B cell (primary cell): Measurements from ENCODE around the gene AUTS2. TPM values are rescaled to one million over a fixed set of nuclear protein-coding genes. Genes with fewer than 3 reads are reported as not detected.
A peak's percentile ranks its signal among the peaks of the same experiment; 100 is the strongest.

Experiments
- ATAC-seq: fragments of 200-7000 bp; cut with Tn5 transposase; one replicate; pipeline ENCODE4 v1.10.0; 2021; ENCODE audit warnings: low read depth, mild to moderate bottlenecking, moderate number of reproducible peaks, moderate library complexity
- CTCF ChIA-PET: fragments of 350-600 bp; sonication (Branson Sonifier 250); formaldehyde crosslinking; loops from one replicate; lab custom pipeline; 2021; ENCODE audit warnings: antibody characterized with exemption, inconsistent platforms; lab: Charles Lee
- POLR2A ChIA-PET: fragments of 350-600 bp; sonication (Branson Sonifier 250); formaldehyde crosslinking; loops from one replicate; lab custom pipeline; 2021; ENCODE audit warnings: antibody characterized with exemption; lab: Charles Lee
- DNase-seq: peaks from one replicate; pipeline ENCODE4 v3.0.0; 2013
- H2AFZ ChIP-seq: 2 replicates; pipeline ENCODE4 v1.6.1; 2012; ENCODE audit warnings: mild to moderate bottlenecking, low read depth, low read length; ENCODE audit not compliant: insufficient read depth, poor library complexity, severe bottlenecking
- H3K27ac ChIP-seq, 2 donors: 1 replicate in 1 of 2; 2 replicates in 1 of 2; pipeline ENCODE4 v1.5.1; 2012 to 2013; ENCODE audit warnings: low read length in 2 of 2, mild to moderate bottlenecking in 2 of 2, moderate library complexity in 1 of 2
- H3K27me3 ChIP-seq, 4 experiments: fragments of 200-600 bp in 1 of 4; sonication (generic) in 1 of 4; replicated peaks in 1 of 4; 1 replicate in 2 of 4; 2 replicates in 2 of 4; pipeline versions ENCODE4 v1.6.1 to v1.7.0; 2013 to 2016; ENCODE audit warnings: low read length in 3 of 4, mild to moderate bottlenecking in 2 of 4, mixed read lengths in 1 of 4, moderate library complexity in 1 of 4; ENCODE audit not compliant: insufficient read depth in 4 of 4, control insufficient read depth in 3 of 4; ENCODE audit errors: control extremely low read depth in 1 of 4
- H3K36me3 ChIP-seq, 2 experiments: replicated peaks in 1 of 2; 1 replicate in 1 of 2; 2 replicates in 1 of 2; pipeline versions ENCODE4 v1.6.1 to v1.7.1; 2013; ENCODE audit warnings: low read length in 1 of 2; ENCODE audit not compliant: insufficient read depth in 2 of 2, control insufficient read depth in 1 of 2; ENCODE audit errors: control extremely low read depth in 1 of 2, extremely low read depth in 1 of 2
- H3K4me1 ChIP-seq, 2 donors: fragments of 200-600 bp in 1 of 2; sonication (generic) in 1 of 2; 1 replicate in 1 of 2; 2 replicates in 1 of 2; pipeline versions ENCODE4 v1.5.1 to v1.6.1; 2013 to 2017; ENCODE audit warnings: low read length in 2 of 2; ENCODE audit not compliant: control insufficient read depth in 2 of 2, insufficient read depth in 2 of 2
- H3K4me2 ChIP-seq: replicated peaks from 2 replicates; pipeline ENCODE3; 2012; ENCODE audit warnings: mild to moderate bottlenecking, low read depth, low read length; ENCODE audit not compliant: poor library complexity, severe bottlenecking
- H3K4me3 ChIP-seq, 5 experiments: fragments of 200-600 bp in 1 of 5; sonication (generic) in 1 of 5; 1 replicate in 3 of 5; 2 replicates in 2 of 5; pipeline versions ENCODE4 v1.5.1 to v1.7.0; 2011 to 2016; ENCODE audit warnings: low read length in 4 of 5, mild to moderate bottlenecking in 4 of 5, low read depth in 2 of 5, control low read depth in 1 of 5, moderate library complexity in 1 of 5; ENCODE audit not compliant: insufficient read depth in 1 of 5; ENCODE audit errors: control extremely low read depth in 1 of 5, extremely low read depth in 1 of 5
- H3K79me2 ChIP-seq: fragments of 200-600 bp; sonication (generic); one replicate; pipeline ENCODE4 v1.6.0; 2016; ENCODE audit warnings: low read length; ENCODE audit not compliant: control insufficient read depth, insufficient read depth
- H3K9ac ChIP-seq: fragments of 200-600 bp; sonication (generic); 2 replicates; pipeline ENCODE4 v1.6.1; 2017; ENCODE audit warnings: mild to moderate bottlenecking, low read length, moderate library complexity
- H3K9me3 ChIP-seq, 3 donors: one replicate each; pipeline versions ENCODE4 v1.6.1 to v1.7.1; 2013; ENCODE audit warnings: low read length in 2 of 3; ENCODE audit not compliant: control insufficient read depth in 2 of 3, insufficient read depth in 1 of 3; ENCODE audit errors: control extremely low read depth in 1 of 3
- H4K20me1 ChIP-seq: 2 replicates; pipeline ENCODE4 v1.6.0; 2012; ENCODE audit warnings: mild to moderate bottlenecking, low read length; ENCODE audit not compliant: insufficient read depth, control insufficient read depth, poor library complexity, severe bottlenecking
- H3K27ac Mint-ChIP-seq: one replicate; pipeline ENCODE4 v1.8.0; 2021; ENCODE audit warnings: mixed read lengths
- H3K27me3 Mint-ChIP-seq: one replicate; pipeline ENCODE4 v1.8.0; 2021; ENCODE audit warnings: mixed read lengths
- H3K4me1 Mint-ChIP-seq: one replicate; pipeline ENCODE4 v1.8.0; 2021; ENCODE audit warnings: mixed read lengths
- H3K4me3 Mint-ChIP-seq: one replicate; pipeline ENCODE4 v1.8.0; 2021; ENCODE audit warnings: mixed read lengths
- H3K9me3 Mint-ChIP-seq: one replicate; pipeline ENCODE4 v1.8.0; 2022; ENCODE audit warnings: mixed read lengths; ENCODE audit not compliant: insufficient read depth
- CTCF ChIP-seq: fragments of 200-600 bp; IDR thresholded peaks from one replicate; pipeline ENCODE4 v1.8.0; 2022; ENCODE audit warnings: antibody characterized with exemption, mild to moderate bottlenecking
- EZH2 ChIP-seq: IDR thresholded peaks from 2 replicates; pipeline ENCODE4 v1.6.1; 2012; ENCODE audit warnings: borderline replicate concordance, low read depth, mild to moderate bottlenecking, moderate library complexity, low read length; ENCODE audit not compliant: insufficient read depth, poor library complexity, severe bottlenecking
- WGBS: methylation state at CpG from one replicate; pipeline ENCODE4 v1.1.5; 2013; ENCODE audit warnings: missing lambda C conversion rate; ENCODE audit not compliant: insufficient coverage; 5-methylcytosine and 5-hydroxymethylcytosine counted together
- intact Hi-C: fragments of 100-400 bp; cut with micrococcal nuclease; formaldehyde crosslinking; loops from one replicate; pipeline ENCODE4 v1.10.0; 2022
- polyA plus RNA-seq: library from polyadenylated mRNA; depleted of rRNA; stranded (reverse); fragments of >200 nt; gene quantifications from 2 replicates; pipeline ENCODE4 v1.2.3, GENCODE V29; 2012
- total RNA-seq, 2 donors: library from RNA; stranded (reverse); fragments of 120-200 nt in 1 of 2; gene quantifications; 1 replicate in 1 of 2; 2 replicates in 1 of 2; pipeline versions ENCODE4 v1.2.3 to v1.2.4, GENCODE V29; 2013 to 2022

AUTS2 gene
- total and polyA plus RNA-seq, 2 donors (not counting 1 experiment from before 2014, with no cell fraction given) = 22.3 to 35.0 TPM

GRCh38 chr7:70544016-70544415 is 945.7 kb downstream of the AUTS2 start:
- Histone ChIP-seq H3K9ac (no peak overlapping the region), H3K27ac (no peak overlapping the region), H3K4me3 (no peak overlapping the region), H3K79me2 (no peaks in the 10 kb centered on the region), H3K9me3 (peaks cover 0 to 4% (median 0%) of the 10 kb centered on the region in 3 donors), H3K4me2 (no peak overlapping the region), H3K4me1 (peaks cover 11 to 12% of the 10 kb centered on the region in 2 donors), H3K36me3 (no peaks in the 10 kb centered on the region), H3K27me3 (no peaks in the 10 kb centered on the region), H4K20me1 (no peaks in the 10 kb centered on the region), H2AFZ (no peak overlapping the region)
- no peak for DNase-seq
- Mint-ChIP-seq H3K4me3 (no peak overlapping the region), H3K27me3 (no peaks in the 10 kb centered on the region), H3K9me3 (no peaks in the 10 kb centered on the region), H3K4me1 (peaks cover 20% of the 10 kb centered on the region), H3K27ac (no peak overlapping the region)
- intact Hi-C loops = no loop called here
- TF ChIP-seq CTCF = no peak
- TF ChIP-seq EZH2 = no peak
- no peak for ATAC-seq
- no CpG with 5 or more reads among the region's 2 CpGs for WGBS
- ChIA-PET POLR2A (no interaction called here), CTCF (no interaction called here)

- Histone ChIP-seq H3K79me2 (no peaks in the 10 kb centered on the region), H3K4me3 (no peak overlapping the region), H3K9ac (no peak overlapping the region), H3K27ac (no peak overlapping the region), H3K9me3 (peaks cover 0 to 4% (median 0%) of the 10 kb centered on the region in 3 donors), H3K36me3 (no peaks in the 10 kb centered on the region), H4K20me1 (no peaks in the 10 kb centered on the region), H3K27me3 (no peaks in the 10 kb centered on the region), H2AFZ (no peak overlapping the region), H3K4me1 (peaks cover 11 to 12% of the 10 kb centered on the region in 2 donors), H3K4me2 (peak overlapping the region; percentile 45)
- ATAC-seq = no peak
- TF ChIP-seq CTCF (no peak), EZH2 (no peak)
- H3K27ac Mint-ChIP-seq = no peak overlapping the region
- H3K9me3 Mint-ChIP-seq = no peaks in the 10 kb centered on the region
- ChIA-PET POLR2A (no interaction called here), CTCF (no interaction called here)
- intact Hi-C loops = no loop called here
- 68% methylated on average over 5 of the region's 6 CpGs for WGBS
- peak; percentile 22 for DNase-seq
- H3K4me3 Mint-ChIP-seq = no peak overlapping the region
- no peaks in the 10 kb centered on the region for H3K27me3 Mint-ChIP-seq
- peaks cover 20% of the 10 kb centered on the region for H3K4me1 Mint-ChIP-seq
These were observed 946.9 kb downstream of the AUTS2 start for GRCh38 chr7:70545214-70545613.
